K562 (cell line): ENCODE measurements around the gene STX1A. TPM values are rescaled to one million over a fixed set of nuclear protein-coding genes. Genes with fewer than 3 reads are reported as not detected.

ENCODE experiments used
- ATAC-seq: fragments of 200-7000 bp; cut with Tn5 transposase; 3 replicates; pipeline ENCODE4 v1.9.1; 2020; ENCODE audit warnings: moderate library complexity
- BruUV-seq: library from RNA; stranded (reverse); fragments of 400-500 nt; replicated peaks from 2 replicates; lab custom pipeline; 2021; lab: Mats Ljungman, UMichigan
- CTCF ChIA-PET: fragments of 300-600 bp; formaldehyde crosslinking; extraction: SDS; loops from one replicate; lab custom pipeline; 2021; ENCODE audit warnings: low intra/inter-chr PET ratio; lab: Yijun Ruan, JAX
- POLR2A ChIA-PET: fragments of 300-600, 350-650 bp; sonication (Branson Sonifier 250); formaldehyde crosslinking; extraction: SDS; loops from one replicate; lab custom pipeline; 2021; ENCODE audit warnings: antibody characterized with exemption, inconsistent platforms; lab: Yijun Ruan, JAX
- DNase-seq, 4 experiments: peaks; one replicate each; pipeline versions ENCODE4 v3.0.0 to v3.0.0-alpha.2; 2011 to 2018; ENCODE audit warnings: low spot score in 3 of 4, mixed read lengths in 3 of 4; ENCODE audit errors: extremely low read depth in 1 of 4
- FAIRE-seq: peaks from 2 replicates; lab custom pipeline; 2011; peaks lifted over from hg19 to GRCh38; lab: Jason Lieb, UNC
- H2AFZ ChIP-seq: 2 replicates; pipeline ENCODE4 v1.6.0; 2011; ENCODE audit warnings: low read depth, low read length, control low read depth, inconsistent platforms
- H3K27ac ChIP-seq: fragments of 200-600 bp; 3 replicates; pipeline ENCODE4 v1.8.0; 2011; ENCODE audit warnings: low read depth, mild to moderate bottlenecking, control low read depth, inconsistent platforms, low read length, moderate library complexity, mixed read lengths; ENCODE audit errors: extremely low read depth
- H3K27me3 ChIP-seq, 2 experiments: fragments of 300-600 bp in 1 of 2; 2 replicates in 1 of 2; 3 replicates in 1 of 2; pipeline versions ENCODE4 v1.6.0 to v1.8.0; 2011; ENCODE audit warnings: inconsistent platforms in 2 of 2, low read length in 2 of 2, mild to moderate bottlenecking in 1 of 2, mixed read lengths in 1 of 2, moderate library complexity in 1 of 2; ENCODE audit not compliant: control insufficient read depth in 2 of 2, insufficient read depth in 2 of 2
- H3K36me3 ChIP-seq: fragments of 300-600 bp; 3 replicates; pipeline ENCODE4 v1.8.0; 2011; ENCODE audit warnings: mild to moderate bottlenecking, low read length, inconsistent platforms; ENCODE audit not compliant: control insufficient read depth, insufficient read depth
- H3K4me1 ChIP-seq, 2 experiments: fragments of 200-600 bp in 1 of 2; replicated peaks in 1 of 2; 2 replicates in 1 of 2; 3 replicates in 1 of 2; pipeline versions ENCODE4 v1.5.1 to v1.8.0; 2011; ENCODE audit warnings: inconsistent platforms in 2 of 2, low read length in 2 of 2, mild to moderate bottlenecking in 1 of 2, mixed read lengths in 1 of 2, moderate library complexity in 1 of 2; ENCODE audit not compliant: control insufficient read depth in 2 of 2, insufficient read depth in 2 of 2
- H3K4me2 ChIP-seq: 2 replicates; pipeline ENCODE4 v1.6.1; 2011; ENCODE audit warnings: low read length, control low read depth, inconsistent platforms, mixed read lengths; ENCODE audit not compliant: insufficient read depth
- H3K4me3 ChIP-seq: fragments of 200-600 bp; sonication (generic), shearing (Covaris generic); 2 replicates; pipeline ENCODE4 v1.5.1; 2016; ENCODE audit warnings: control low read depth, inconsistent platforms
- H3K79me2 ChIP-seq: fragments of 200-600 bp; 3 replicates; pipeline ENCODE4 v1.8.0; 2011; ENCODE audit warnings: low read length, inconsistent platforms; ENCODE audit not compliant: control insufficient read depth, insufficient read depth
- H3K9ac ChIP-seq, 2 experiments: 2 replicates each; pipeline versions ENCODE4 v1.6.0 to v1.6.1; 2011; ENCODE audit warnings: low read depth in 2 of 2, low read length in 2 of 2, control low read depth in 1 of 2, inconsistent platforms in 1 of 2, mild to moderate bottlenecking in 1 of 2, mixed read lengths in 1 of 2; ENCODE audit not compliant: insufficient read depth in 1 of 2
- H3K9me1 ChIP-seq: one replicate; pipeline ENCODE4 v1.6.0; 2011; ENCODE audit warnings: inconsistent platforms, mild to moderate bottlenecking, low read length, moderate library complexity; ENCODE audit not compliant: control insufficient read depth, insufficient read depth
- H3K9me3 ChIP-seq: replicated peaks from 2 replicates; pipeline ENCODE4 v1.5.1; 2011; ENCODE audit warnings: low read depth, low read length, inconsistent platforms; ENCODE audit not compliant: control insufficient read depth, insufficient read depth
- H4K20me1 ChIP-seq: replicated peaks from 2 replicates; pipeline ENCODE4 v1.6.1; 2011; ENCODE audit warnings: low read length, inconsistent platforms, mixed read lengths; ENCODE audit not compliant: control insufficient read depth, insufficient read depth
- BCOR ChIP-seq: fragments of 450-650 bp; IDR thresholded peaks from 2 replicates; pipeline ENCODE4 v1.6.1; 2016
- E2F5 ChIP-seq: sonication (generic); formaldehyde crosslinking; IDR thresholded peaks from 2 replicates; pipeline ENCODE4 v1.8.0; 2022; ENCODE audit warnings: mild to moderate bottlenecking, missing genetic modification reagents
- ELF1 ChIP-seq: fragments of 200-800 bp; sonication (Bioruptor generic); IDR thresholded peaks from 2 replicates; pipeline ENCODE4 v1.6.1; 2016; ENCODE audit warnings: missing genetic modification characterization, missing compliant biosample characterization
- EP300 ChIP-seq: IDR thresholded peaks from 2 replicates; pipeline ENCODE4 v1.6.1; 2012; ENCODE audit warnings: low read length, improper control_type of control experiment
- KLF1 ChIP-seq: fragments of 450-650 bp; IDR thresholded peaks from 2 replicates; pipeline ENCODE4 v1.6.1; 2016; ENCODE audit warnings: missing genetic modification characterization, missing compliant biosample characterization
- KLF10 ChIP-seq: fragments of 250-450 bp; sonication (Bioruptor Pico); IDR thresholded peaks from 2 replicates; pipeline ENCODE4 v1.6.1; 2021; ENCODE audit warnings: matching md5 sums
- KLF16 ChIP-seq: IDR thresholded peaks from 2 replicates; pipeline ENCODE4 v1.6.1; 2016; ENCODE audit warnings: antibody characterized with exemption
- MEIS2 ChIP-seq: fragments of 450-650 bp; IDR thresholded peaks from 2 replicates; pipeline ENCODE4 v1.6.1; 2014; ENCODE audit warnings: mild to moderate bottlenecking; ENCODE audit not compliant: partially characterized antibody
- TEAD1 ChIP-seq, 2 experiments: fragments of 450-650 bp in 1 of 2; sonication (generic) in 1 of 2; formaldehyde crosslinking; IDR thresholded peaks; 2 replicates each; pipeline versions ENCODE4 v1.4.0 to v1.8.0; 2020 to 2022; ENCODE audit warnings: mild to moderate bottlenecking in 2 of 2, missing genetic modification reagents in 1 of 2
- TFAP4 ChIP-seq: sonication (generic); formaldehyde crosslinking; IDR thresholded peaks from 2 replicates; pipeline ENCODE4 v1.8.0; 2022; ENCODE audit warnings: missing genetic modification reagents, mild to moderate bottlenecking, moderate library complexity, borderline replicate concordance
- ZBTB7A ChIP-seq: IDR thresholded peaks from 2 replicates; pipeline ENCODE4 v1.6.1; 2011; ENCODE audit warnings: low read depth, mild to moderate bottlenecking, low read length, moderate library complexity, borderline replicate concordance; ENCODE audit not compliant: control insufficient read depth
- ZNF77 ChIP-seq: fragments of 250-450 bp; sonication (Bioruptor Pico); IDR thresholded peaks from 2 replicates; pipeline ENCODE4 v1.5.0; 2020
- WGBS: fragments of 100-300 bp; shearing (Covaris generic); methylation state at CpG from one replicate; pipeline ENCODE4 v1.1.6; 2016; ENCODE audit warnings: low coverage, mixed read lengths; ENCODE audit not compliant: insufficient coverage; ENCODE audit errors: missing lambda C conversion rate; 5-methylcytosine and 5-hydroxymethylcytosine counted together
- in situ Hi-C: fragments of 300-500 bp; cut with MboI; formaldehyde crosslinking; loops from 4 replicates; pipeline ENCODE4 v1.15.0; 2018; ENCODE audit warnings: inconsistent platforms, mixed read lengths
- intact Hi-C: fragments of 100-400 bp; cut with micrococcal nuclease; formaldehyde crosslinking; loops from 2 replicates; pipeline ENCODE4 v1.14.2; 2022
- polyA plus RNA-seq, 8 experiments: library from polyadenylated mRNA; depleted of rRNA in 4 of 8; stranded (reverse) in 5 of 8; unstranded in 3 of 8; fragments of >200 nt; fragmentation: Nextera tagmentation in 2 of 8; fragmentation: Illumina TruSeq in 1 of 8; extraction: Ambion mirVana in 2 of 8; extraction: Trizol in 1 of 8; gene quantifications; 2 replicates each; pipeline versions ENCODE4 v1.2.1 to v1.2.3, GENCODE V29; 2011 to 2014; ENCODE audit warnings: inconsistent platforms in 1 of 8, missing spikeins in 1 of 8
- total RNA-seq, 7 experiments: library from RNA; depleted of rRNA in 6 of 7; stranded (reverse); fragments of >200 nt in 6 of 7; fragmentation: Illumina TruSeq in 2 of 7; extraction: Trizol in 2 of 7; gene quantifications; 2 replicates each; pipeline versions ENCODE4 v1.2.1 to v1.2.3, GENCODE V29; 2011 to 2021; ENCODE audit warnings: low replicate concordance in 1 of 7

STX1A gene
- total and polyA plus RNA-seq, 9 of the 15 experiments (the other 6 are each of a cell fraction or from before 2014, with no cell fraction given) = 0.04 to 15.1 (median 6.3) TPM

GRCh38 chr7:73717991-73718405 is 1.5 kb downstream of the STX1A start (continued):
- TF ChIP-seq KLF1 (tag) (no peak), KLF10 (no peak), TFAP4 (CRISPR knock-in tag) (no peak), ZBTB7A (0 out of 2 replicates have a peak, but pooled peaks have one; percentile 53), MEIS2 (peak; percentile 40), BCOR (0 out of 2 replicates have a peak, but pooled peaks have one; percentile 50), EP300 (no peak), ELF1 (no peak)

- Histone ChIP-seq H3K27me3 (no peaks in the 10 kb centered on the region), H3K9me1 (peaks cover 6% of the 10 kb centered on the region), H3K9me3 (no peaks in the 10 kb centered on the region), H3K36me3 (no peaks in the 10 kb centered on the region), H4K20me1 (peaks cover 29% of the 10 kb centered on the region), H3K27ac (no peak overlapping the region), H3K4me3 (no peak overlapping the region), H3K4me2 (no peak overlapping the region), H3K9ac (no peak overlapping the region), H3K79me2 (peaks cover 10% of the 10 kb centered on the region; the same call in 2 of the 3 replicates), H3K4me1 (peaks cover 20 to 50% of the 10 kb centered on the region in 2 experiments), H2AFZ (no peak overlapping the region)
- intact Hi-C loops = loop anchor here (5.0 kb wide), 1 partner anchor 35 kb away; the partner anchor contains the start of genes BUD23 and DNAJC30
- CTCF ChIA-PET = no interaction called here
- no peak for ATAC-seq
- in situ Hi-C loops = no loop called here
- no peak for DNase-seq
- WGBS = 72% methylated on average over 8 of the region's 13 CpGs
- no TSS peak for BruUV-seq
- POLR2A ChIA-PET = interaction anchor here (0.7 to 3.3 kb wide), 4 partner anchors 11 to 908 kb away, joined by 3 to 16 read pairs (median 3); no protein-coding TSS in a partner anchor
- FAIRE-seq = no peak
- no peak for TF ChIP-seq ZNF77
- no peak for TF ChIP-seq E2F5 (CRISPR knock-in tag)
- TF ChIP-seq KLF16 = peak; percentile 61; the same call in 1 of the 2 replicates
- TF ChIP-seq TEAD1 (CRISPR knock-in tag; IDR thresholded peaks at IDR 0.05) = no peak
Measured at GRCh38 chr7:73717025-73717807, 2.3 kb downstream of the STX1A start.
